Adrenal gland (tissue), 5 donors: Measurements from ENCODE around the gene OPRD1.

Experiments used
- CTCF ChIP-seq, 6 experiments: fragments of 450-650 bp in 4 of 6; fragments of 200-600 bp in 2 of 6; sonication (generic) in 1 of 6; IDR thresholded peaks; 1 replicate in 5 of 6; 2 replicates in 1 of 6; pipeline versions ENCODE4 v1.5.1 to v1.8.0; 2016 to 2021; ENCODE audit warnings: antibody characterized with exemption in 6 of 6, mild to moderate bottlenecking in 2 of 6, moderate library complexity in 1 of 6
- POLR2A ChIP-seq, 2 donors: fragments of 450-650 bp; IDR thresholded peaks; one replicate each; pipeline ENCODE4 v1.6.1; 2017; ENCODE audit warnings: antibody characterized with exemption in 2 of 2, mild to moderate bottlenecking in 2 of 2, moderate library complexity in 1 of 2
- donor health status: DM: no; HTN: no; CAD: no.

DNA sequence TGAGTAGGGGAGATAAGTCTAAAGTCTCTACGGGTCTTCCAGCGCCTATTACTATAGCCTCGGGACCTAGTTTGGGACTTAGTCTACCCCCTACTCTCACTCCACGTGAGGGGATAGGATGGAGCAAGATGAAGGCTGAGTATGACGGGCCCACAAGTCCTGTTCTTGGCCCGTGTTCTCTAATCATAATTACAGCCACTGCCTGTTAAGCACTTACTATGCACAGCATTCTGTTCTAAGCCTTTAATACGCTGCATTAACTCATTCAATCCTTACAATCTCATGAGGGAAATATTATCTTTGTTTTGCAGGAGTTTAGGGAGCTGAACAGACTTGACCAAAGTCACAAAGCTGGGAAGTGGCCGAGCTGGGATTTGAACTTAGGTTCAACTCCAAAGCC lies 78.5 kb downstream of the OPRD1 start:
- TF ChIP-seq CTCF (IDR thresholded peaks at IDR 0.05) (no peak), POLR2A (IDR thresholded peaks at IDR 0.05) (no peak)
